ENCODE results near the gene RNU1-1. TPM values are rescaled to one million over a fixed set of nuclear protein-coding genes. Genes with fewer than 3 reads are reported as not detected.

The RNU1-1 gene
- polyA plus RNA-seq, 1 of the 3 experiments (the other 2 are of a cell fraction) = not detected

GRCh38 chr1:16464917-16465625 is 49.0 kb downstream of the RNU1-1 start:
- DNase-seq = no peak
- H3F3A ChIP-seq (replicated peaks; ENCODE audit: insufficient read depth) = peaks cover 5% of the 10 kb centered on the region
- H3K9me2 ChIP-seq = no peaks in the 10 kb centered on the region

More at GRCh38 chr1:16464917-16465625, 49.0 kb downstream of the RNU1-1 start:
- H3K4me3 ChIP-seq (ENCODE audit: low read depth in 2 of 2, low read length in 1 of 2) = no peak overlapping the region
- H3K79me2 ChIP-seq (ENCODE audit: insufficient read depth) = no peaks in the 10 kb centered on the region
- CTCF ChIA-PET = no interaction called here
- POLR2A ChIA-PET = interaction anchor here (0.6 kb wide), 1 partner anchor 15 kb away, joined by 3 read pairs; no protein-coding TSS in a partner anchor
- no peaks in the 10 kb centered on the region for H4K20me1 ChIP-seq (ENCODE audit: insufficient read depth)
- H3K4me1 ChIP-seq (ENCODE audit: control insufficient read depth in 1 of 2, insufficient read depth in 2 of 2, low read depth in 1 of 2, low read length in 1 of 2) = no peaks in the 10 kb centered on the region
- 94% methylated on average over 16 of the region's 21 CpGs for WGBS (ENCODE audit: low lambda C conversion rate)
- TF ChIP-seq POLR2AphosphoS5 (IDR thresholded peaks at IDR 0.05; ENCODE audit: low read depth, low read length) (no peak), FOXM1 (IDR thresholded peaks at IDR 0.05; ENCODE audit: low read depth) (no peak), TAF1 (IDR thresholded peaks at IDR 0.05; ENCODE audit: borderline replicate concordance, low read depth, low read length) (no peak), ZBTB33 (IDR thresholded peaks at IDR 0.05; ENCODE audit: borderline replicate concordance, low read depth) (no peak), TCF12 (IDR thresholded peaks at IDR 0.05) (no peak), CHD2 (IDR thresholded peaks at IDR 0.05; ENCODE audit: low read length, partially characterized antibody) (no peak), CTCF (IDR thresholded peaks at IDR 0.05) (no peak), JUND (IDR thresholded peaks at IDR 0.05) (no peak), GABPA (IDR thresholded peaks at IDR 0.05; ENCODE audit: low read depth) (no peak), NFIC (IDR thresholded peaks at IDR 0.05; ENCODE audit: borderline replicate concordance) (no peak), SIN3A (IDR thresholded peaks at IDR 0.05; ENCODE audit: borderline replicate concordance, low read depth, low read length) (no peak), PBX3 (IDR thresholded peaks at IDR 0.05) (no peak)
- peaks cover 17% of the 10 kb centered on the region in 2 experiments for H3K36me3 ChIP-seq (replicated peaks in 1 of 2; ENCODE audit: control insufficient read depth in 1 of 2, insufficient read depth in 2 of 2, low read length in 1 of 2)
- no peaks in the 10 kb centered on the region for H3K9me3 ChIP-seq
- H3K27me3 ChIP-seq (ENCODE audit: insufficient read depth) = no peaks in the 10 kb centered on the region
- no peak overlapping the region for H3K4me2 ChIP-seq
- H2AFZ ChIP-seq (ENCODE audit: low read depth) = no peak overlapping the region
- no peak overlapping the region for H3K9ac ChIP-seq
- no peak overlapping the region for H3K27ac ChIP-seq (ENCODE audit: low read depth in 2 of 2, low read length in 1 of 2)

Small RNAs within 50 kb of the gene (small RNA-seq; reads per million reads assigned to genes)
- 0 to 0.52 (median 0) reads per million in 7 experiments for gene RNU1-1
- gene RNU1-6P = 0 reads per million in 7 experiments

Other genes starting within 250 kb of the RNU1-1 start
- 8.6 and 10.3 TPM in 2 replicates for gene FBXO42, start 161.8 kb downstream of the RNU1-1 start, polyA plus RNA-seq (2012; rRNA removed)
- gene SZRD1, start 147.0 kb downstream of the RNU1-1 start, polyA plus RNA-seq (2012; rRNA removed) = 100 and 119 TPM in 2 replicates
- gene SPATA21, start 76.9 kb downstream of the RNU1-1 start, polyA plus RNA-seq (2012; rRNA removed) = 0.10 TPM in 1 of 2 replicates, not detected in the other
- gene NECAP2, start 73.6 kb downstream of the RNU1-1 start, polyA plus RNA-seq (2012; rRNA removed) = 100.0 and 116 TPM in 2 replicates
- 29.8 and 39.7 TPM in 2 replicates for gene NBPF1, start 99.3 kb upstream of the RNU1-1 start, polyA plus RNA-seq (2012; rRNA removed)
- gene RNU1-3, start 152.7 kb upstream of the RNU1-1 start, polyA plus RNA-seq (2012; rRNA removed) = not detected in 2 replicates
- gene RNU1-4, start 226.2 kb upstream of the RNU1-1 start, polyA plus RNA-seq (2012; rRNA removed) = not detected in 2 replicates